ENCODE results near the gene TMEM222. TPM values are rescaled to one million over a fixed set of nuclear protein-coding genes. Genes with fewer than 3 reads are reported as not detected.

Gene TMEM222, protein sequence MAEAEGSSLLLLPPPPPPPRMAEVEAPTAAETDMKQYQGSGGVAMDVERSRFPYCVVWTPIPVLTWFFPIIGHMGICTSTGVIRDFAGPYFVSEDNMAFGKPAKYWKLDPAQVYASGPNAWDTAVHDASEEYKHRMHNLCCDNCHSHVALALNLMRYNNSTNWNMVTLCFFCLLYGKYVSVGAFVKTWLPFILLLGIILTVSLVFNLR
- total RNA-seq (2022; extraction: Qiagen RNA extraction): 41.7 to 51.8 TPM (median 46.5 TPM) in 5 replicates

DNA sequence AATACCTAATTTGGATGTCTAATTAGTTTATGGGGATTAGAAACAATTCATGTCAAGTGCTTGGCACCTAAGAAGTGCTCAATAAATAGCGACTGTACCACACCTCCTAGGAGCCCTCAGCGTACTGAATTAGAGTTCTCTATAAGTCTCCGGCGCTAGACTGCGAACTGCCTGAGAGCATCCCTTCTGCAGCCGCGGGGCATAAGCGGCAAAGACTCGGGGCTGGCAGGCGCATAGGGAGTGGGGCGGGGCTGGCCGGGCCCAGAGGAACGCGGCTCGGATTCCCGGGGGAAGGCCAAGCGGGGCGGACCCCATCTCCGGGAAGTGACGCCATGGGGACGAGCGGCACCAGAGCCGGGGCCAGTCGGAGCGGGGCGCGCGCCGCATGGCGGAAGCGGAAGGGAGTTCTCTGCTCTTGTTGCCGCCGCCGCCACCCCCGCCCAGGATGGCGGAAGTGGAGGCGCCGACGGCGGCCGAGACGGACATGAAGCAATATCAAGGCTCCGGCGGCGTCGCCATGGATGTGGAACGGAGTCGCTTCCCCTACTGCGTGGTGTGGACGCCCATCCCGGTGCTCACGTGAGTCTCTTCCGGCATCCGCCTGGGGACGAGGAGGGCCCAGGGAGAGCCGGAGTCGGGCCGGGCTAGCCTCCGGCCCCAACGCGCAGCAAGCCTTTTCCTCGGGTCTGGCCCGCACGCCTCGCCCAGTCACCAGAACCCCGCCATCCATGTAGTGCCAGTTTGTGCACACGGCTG is at the start of gene TMEM222:
Gene TMEM222 (plus strand): TSS at position 351 of the 756 bp plus-strand sequence. CDS start 35 bp downstream, at position 386.

DNA sequence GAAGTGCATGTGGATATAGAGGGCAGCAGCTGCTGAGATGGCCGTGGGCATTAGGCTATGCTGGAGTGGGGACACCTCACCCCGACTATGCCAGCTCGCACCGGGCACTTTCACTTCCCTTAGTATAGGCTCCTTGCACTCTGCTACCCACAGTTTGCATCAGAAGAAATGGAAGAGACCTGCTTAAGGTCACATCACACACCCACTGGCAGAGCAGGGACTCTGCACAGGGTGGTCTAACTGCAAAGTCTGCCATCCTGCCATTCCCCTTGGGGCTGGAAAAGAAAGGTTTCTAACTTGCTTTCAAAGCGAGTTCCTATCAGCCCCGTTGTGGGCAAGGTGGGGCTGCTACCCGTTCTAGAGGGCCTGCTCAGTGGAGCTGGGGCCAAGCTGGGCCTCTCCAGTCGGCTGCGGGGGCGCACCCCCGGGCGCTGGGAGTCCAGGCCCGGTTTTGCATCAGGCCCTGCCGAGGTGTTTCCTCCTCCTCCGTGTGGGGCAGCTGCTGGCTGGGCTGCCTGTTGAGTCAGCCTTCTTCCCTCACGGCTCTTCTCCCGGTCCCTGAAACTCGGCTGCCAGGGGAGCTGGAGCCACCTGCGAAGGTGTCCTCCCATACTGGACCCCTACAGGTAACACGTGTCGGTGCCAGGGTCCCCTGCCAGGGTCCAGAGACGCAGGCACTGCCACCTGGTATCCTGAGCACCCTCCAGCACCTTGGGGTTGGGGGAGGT is 19.7 kb downstream of the TMEM222 start, which contains the start of gene SYTL1:
Gene SYTL1 (plus strand): TSS at position 498 of the 728 bp plus-strand sequence. CDS start 3,313 bp downstream, outside the sequence.

DNA sequence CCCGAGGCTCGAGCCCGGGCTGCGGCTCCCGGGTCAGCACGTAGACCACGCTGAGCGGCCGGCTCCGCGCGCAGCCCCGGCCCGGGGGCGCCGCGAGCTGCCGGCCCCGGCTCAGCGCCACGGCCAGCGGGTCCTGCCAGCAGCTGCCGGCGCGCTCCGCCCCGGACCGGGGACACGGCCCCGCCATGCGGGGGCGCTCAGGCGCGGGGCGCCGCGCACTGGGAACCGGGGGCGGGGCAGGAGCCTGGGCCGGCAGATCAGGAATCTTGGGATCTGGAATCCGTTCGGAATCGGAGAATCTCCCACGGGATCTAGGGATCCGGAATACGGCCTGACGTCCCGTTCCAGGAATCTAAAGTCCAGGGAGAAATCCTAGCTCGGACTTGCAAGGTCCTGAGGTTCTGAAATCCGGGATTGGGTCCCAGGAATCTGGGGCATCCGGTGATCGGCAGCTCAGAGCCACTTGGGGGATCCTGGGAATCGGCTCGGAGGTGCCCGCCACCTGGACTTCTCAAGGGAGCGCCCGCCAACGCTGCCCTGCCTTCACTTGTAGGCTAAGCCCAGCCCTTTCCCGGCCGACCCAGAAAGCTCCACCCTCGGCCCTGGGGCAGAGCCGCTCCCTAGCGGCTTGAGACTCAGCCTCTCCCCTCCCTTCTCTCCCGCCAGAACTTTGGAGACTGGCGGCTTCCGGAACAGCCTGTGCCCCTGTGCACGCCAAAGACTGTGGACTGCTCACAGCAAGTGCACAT is 44.6 kb downstream of the TMEM222 start, which contains the start of gene MAP3K6:
Gene MAP3K6 (minus strand): TSS at position 551 of the 749 bp plus-strand sequence. CDS start 364 bp downstream, at position 187.

DNA sequence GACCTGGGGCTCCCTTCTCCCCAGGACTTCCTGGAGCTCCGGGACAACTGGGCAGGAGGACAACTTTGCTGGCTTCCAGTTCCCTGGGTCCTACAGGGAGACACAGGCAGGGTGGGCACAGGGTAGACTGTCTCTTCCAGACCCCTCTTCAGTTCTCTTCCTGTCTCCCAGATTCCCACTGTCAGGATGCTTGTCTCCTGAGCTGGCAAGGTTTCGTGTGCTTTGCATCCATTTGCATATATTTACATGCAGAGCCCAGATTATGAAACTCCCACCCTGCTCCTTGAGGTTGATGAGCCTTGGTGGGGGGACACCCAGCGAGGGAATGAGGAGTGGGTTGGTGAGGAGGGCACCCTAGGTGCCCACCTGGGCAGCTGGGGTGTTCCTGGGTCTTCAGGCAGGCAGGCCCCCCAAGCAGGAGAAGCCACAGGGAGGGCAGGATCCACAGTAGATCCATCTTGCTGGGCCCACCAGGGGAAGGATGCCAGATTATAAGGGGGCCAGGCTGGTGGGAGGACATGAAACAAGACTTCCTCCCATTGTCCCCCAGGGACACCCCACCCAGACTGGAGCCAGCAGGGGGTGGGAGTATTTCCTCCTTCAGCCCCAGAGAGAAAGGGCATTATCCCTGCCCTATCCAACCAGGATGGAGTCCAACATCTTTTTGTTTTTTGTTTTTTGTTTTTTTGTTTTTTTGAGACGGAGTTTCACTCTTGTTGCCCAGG is 52.6 kb downstream of the TMEM222 start, which contains the start of gene FCN3:
Gene FCN3 (minus strand): TSS at position 463 of the 725 bp plus-strand sequence. CDS start 6 bp downstream, at position 457.

DNA sequence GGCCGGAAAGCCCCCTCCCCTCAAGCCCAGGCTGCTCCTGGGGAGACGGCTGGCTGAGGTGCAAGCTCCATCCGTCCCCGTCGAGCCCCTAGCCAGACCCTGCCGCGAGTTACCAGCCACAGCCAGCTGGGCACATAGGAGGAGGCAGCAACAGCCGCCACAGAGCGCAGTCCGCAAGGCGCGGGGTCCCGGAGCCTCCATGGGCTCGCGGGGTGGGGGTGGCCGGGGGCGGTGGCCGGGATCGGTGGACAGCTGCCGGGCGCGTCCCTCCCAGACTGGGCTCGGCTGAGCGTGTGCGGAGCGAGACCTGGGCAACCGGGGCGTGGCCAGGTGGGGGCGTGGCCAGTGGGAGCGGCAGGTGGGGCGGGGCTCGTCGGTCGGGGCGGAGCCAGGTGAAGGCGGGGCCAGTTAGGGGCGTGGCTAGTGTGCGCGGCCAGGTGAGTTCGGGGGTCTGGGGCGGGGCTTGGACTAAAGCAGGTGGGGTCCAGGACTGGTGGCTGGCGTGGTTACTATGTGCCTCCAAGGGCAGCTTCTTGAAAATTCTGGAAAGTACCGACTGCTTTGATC is 61.2 kb downstream of the TMEM222 start, which contains the start of gene CD164L2:
Gene CD164L2 (minus strand): TSS at position 295 of the 567 bp plus-strand sequence. CDS start 94 bp downstream, at position 201.

Other genes starting within 250 kb of the TMEM222 start
- 14.8 to 19.5 TPM (median 17.2 TPM) in 5 replicates for gene SLC9A1, start 167.0 kb upstream of the TMEM222 start, total RNA-seq (2022; extraction: Qiagen RNA extraction)
- 6.3 to 8.0 TPM (median 7.3 TPM) in 5 replicates for gene WDTC1, start 87.5 kb upstream of the TMEM222 start, total RNA-seq (2022; extraction: Qiagen RNA extraction)
- 0.26 to 0.56 TPM (median 0.51 TPM) in 5 replicates for gene SYTL1, start 19.9 kb downstream of the TMEM222 start, total RNA-seq (2022; extraction: Qiagen RNA extraction)
- 12.7 to 19.2 TPM (median 16.2 TPM) in 5 replicates for gene MAP3K6, start 44.8 kb downstream of the TMEM222 start, total RNA-seq (2022; extraction: Qiagen RNA extraction)
- not detected in 5 replicates for gene FCN3, start 52.7 kb downstream of the TMEM222 start, total RNA-seq (2022; extraction: Qiagen RNA extraction)
- gene CD164L2, start 61.2 kb downstream of the TMEM222 start, total RNA-seq (2022; extraction: Qiagen RNA extraction): not detected in 5 replicates
- gene GPR3, start 70.5 kb downstream of the TMEM222 start, total RNA-seq (2022; extraction: Qiagen RNA extraction): 1.3 to 1.8 TPM (median 1.7 TPM) in 5 replicates
- 46.8 to 64.9 TPM (median 56.1 TPM) in 5 replicates for gene WASF2, start 168.0 kb downstream of the TMEM222 start, total RNA-seq (2022; extraction: Qiagen RNA extraction)

All from A549 treated with Hydrocortisone at 1 μM for 4 hours (cell line).